Endodermal cell (in vitro differentiated cells): ENCODE results near the gene OS9. TPM values are rescaled to one million over a fixed set of nuclear protein-coding genes. Genes with fewer than 3 reads are reported as not detected.

Source experiments
- DNase-seq: peaks from one replicate; pipeline ENCODE4 v3.0.0-alpha.2; 2017
- H3K27ac ChIP-seq: 2 replicates; pipeline ENCODE4 v1.5.1; 2013; ENCODE audit warnings: mild to moderate bottlenecking, low read depth, low read length, moderate library complexity
- H3K27me3 ChIP-seq: 2 replicates; pipeline ENCODE4 v1.6.1; 2013; ENCODE audit warnings: mild to moderate bottlenecking, low read length, moderate library complexity; ENCODE audit not compliant: insufficient read depth, control insufficient read depth, poor library complexity, severe bottlenecking
- H3K36me3 ChIP-seq: 2 replicates; pipeline ENCODE4 v1.7.0; 2013; ENCODE audit warnings: mild to moderate bottlenecking, low read length, moderate library complexity; ENCODE audit not compliant: control insufficient read depth, insufficient read depth
- H3K4me1 ChIP-seq: one replicate; pipeline ENCODE4 v1.7.0; 2013; ENCODE audit warnings: low read length; ENCODE audit not compliant: control insufficient read depth, insufficient read depth
- H3K4me3 ChIP-seq: 2 replicates; pipeline ENCODE4 v1.5.1; 2013; ENCODE audit warnings: mild to moderate bottlenecking, low read length, moderate library complexity
- H3K9ac ChIP-seq: 2 replicates; pipeline ENCODE4 v1.6.1; 2013; ENCODE audit warnings: mild to moderate bottlenecking, low read length, moderate library complexity; ENCODE audit not compliant: poor library complexity, severe bottlenecking; ENCODE audit errors: extremely low read depth
- H3K9me3 ChIP-seq: 2 replicates; pipeline ENCODE4 v1.6.1; 2013; ENCODE audit warnings: mild to moderate bottlenecking, low read length, moderate library complexity; ENCODE audit not compliant: control insufficient read depth
- H3K27ac Mint-ChIP-seq: 2 replicates; pipeline ENCODE4 v1.8.0; 2020; ENCODE audit warnings: mixed read lengths
- H3K27me3 Mint-ChIP-seq: 2 replicates; pipeline ENCODE4 v1.8.0; 2021; ENCODE audit warnings: mild to moderate bottlenecking, mixed read lengths; ENCODE audit not compliant: insufficient read depth
- H3K36me3 Mint-ChIP-seq: 2 replicates; pipeline ENCODE4 v1.8.0; 2020; ENCODE audit warnings: low read depth, mixed read lengths
- H3K4me1 Mint-ChIP-seq: 2 replicates; pipeline ENCODE4 v1.8.0; 2020; ENCODE audit warnings: mixed read lengths
- H3K4me3 Mint-ChIP-seq: 2 replicates; pipeline ENCODE4 v1.8.0; 2020; ENCODE audit warnings: mild to moderate bottlenecking, moderate library complexity, mixed read lengths
- H3K9me3 Mint-ChIP-seq: 2 replicates; pipeline ENCODE4 v1.8.0; 2020; ENCODE audit warnings: mild to moderate bottlenecking, mixed read lengths
- CTCF ChIP-seq: fragments of 200-600 bp; sonication (generic); conservative IDR thresholded peaks from 2 replicates; pipeline ENCODE4 v1.5.0; 2021; ENCODE audit warnings: antibody characterized with exemption, mild to moderate bottlenecking
- WGBS, 2 experiments: methylation state at CpG; one replicate each; pipeline versions ENCODE4 v1.1.5 to v1.1.7; 2013; ENCODE audit warnings: missing lambda C conversion rate in 2 of 2, mixed read lengths in 1 of 2; ENCODE audit not compliant: insufficient coverage in 1 of 2, insufficient read length in 1 of 2; 5-methylcytosine and 5-hydroxymethylcytosine counted together
- total RNA-seq, 2 donors: library from RNA; stranded (reverse); fragmentation: NEBNext Ultra II Directional in 1 of 2; extraction: Animal tissue kit (Norgen Biotek cat#: 25700) in 1 of 2; gene quantifications; 2 replicates in 1 of 2; 3 replicates in 1 of 2; pipeline ENCODE4 v1.2.1, GENCODE V29; 2021

The OS9 gene
- total RNA-seq, 2 donors from 2014 or later, result 108 to 142 TPM

GRCh38 chr12:57755194-57755453 is 61.2 kb downstream of the OS9 start:
- WGBS, 2 experiments, result 0% methylated on average over 33 of the region's 34 CpGs; no CpG with 5 or more reads in 1 of the 2 experiments
- Mint-ChIP-seq H3K4me3 (peak overlapping the region; percentile 73), H3K36me3 (peaks cover 28% of the 10 kb centered on the region), H3K9me3 (no peaks in the 10 kb centered on the region), H3K27me3 (peaks cover 54% of the 10 kb centered on the region), H3K4me1 (peaks cover 37% of the 10 kb centered on the region), H3K27ac (no peak overlapping the region)
- no peak overlapping the region for H3K27ac ChIP-seq
- peaks cover 5% of the 10 kb centered on the region for H3K4me1 ChIP-seq
- H3K9ac ChIP-seq, result no peak overlapping the region
- no peaks in the 10 kb centered on the region for H3K9me3 ChIP-seq
- TF ChIP-seq CTCF, result no peak
- peaks cover 43% of the 10 kb centered on the region for H3K27me3 ChIP-seq
- no peak overlapping the region for H3K4me3 ChIP-seq
- H3K36me3 ChIP-seq, result peaks cover 18% of the 10 kb centered on the region
- no peak for DNase-seq

DNA sequence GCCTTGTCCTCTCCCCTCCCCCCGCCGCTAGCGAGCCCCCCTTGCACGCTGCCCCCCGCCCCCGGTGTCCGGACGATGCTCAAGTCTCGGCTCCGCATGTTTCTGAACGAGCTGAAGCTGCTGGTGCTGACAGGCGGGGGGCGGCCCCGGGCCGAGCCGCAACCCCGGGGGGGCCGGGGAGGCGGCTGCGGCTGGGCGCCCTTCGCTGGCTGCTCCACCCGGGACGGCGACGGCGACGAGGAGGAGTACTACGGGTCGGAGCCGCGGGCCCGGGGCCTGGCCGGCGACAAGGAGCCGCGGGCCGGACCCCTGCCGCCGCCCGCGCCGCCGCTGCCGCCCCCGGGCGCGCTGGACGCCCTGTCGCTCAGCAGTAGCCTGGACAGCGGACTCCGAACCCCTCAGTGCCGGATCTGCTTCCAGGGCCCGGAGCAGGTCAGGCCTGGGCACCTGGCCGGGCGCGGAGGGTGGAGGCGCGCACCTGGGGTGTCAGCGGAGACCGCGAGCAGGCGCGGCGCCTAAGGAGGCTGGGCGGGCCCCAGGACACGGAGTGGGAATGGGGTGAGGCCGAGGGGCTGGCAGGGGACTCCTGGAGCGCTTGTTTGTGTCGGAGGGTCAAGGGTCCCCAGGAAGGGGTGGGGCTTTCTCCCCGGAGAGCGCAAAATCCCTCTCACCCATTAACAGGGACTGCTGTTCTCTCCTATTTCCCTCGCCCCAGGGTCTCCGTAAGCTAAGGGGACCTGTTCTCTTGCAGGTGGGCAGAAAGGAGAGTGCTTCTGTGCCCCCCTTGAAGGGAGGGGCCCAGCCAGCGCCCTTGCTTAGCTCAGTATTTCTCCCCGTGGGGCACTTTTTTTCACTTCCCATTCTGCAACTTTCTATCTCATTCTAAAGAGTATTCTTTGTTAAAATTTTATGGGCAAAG is 61.8 kb downstream of the OS9 start:
- no peaks in the 10 kb centered on the region for H3K9me3 Mint-ChIP-seq
- H3K27me3 Mint-ChIP-seq, result peaks cover 59% of the 10 kb centered on the region
- no peaks in the 10 kb centered on the region for H3K9me3 ChIP-seq
- H3K36me3 ChIP-seq, result peaks cover 12% of the 10 kb centered on the region
- 0% methylated on average over 28 to 70 of the region's 76 CpGs for WGBS, 2 experiments
- H3K27me3 ChIP-seq, result peaks cover 46% of the 10 kb centered on the region
- no peak overlapping the region for H3K9ac ChIP-seq
- no peak overlapping the region for H3K27ac ChIP-seq
- H3K4me3 Mint-ChIP-seq, result peak overlapping the region; percentile 73
- H3K36me3 Mint-ChIP-seq, result peaks cover 22% of the 10 kb centered on the region
- H3K4me3 ChIP-seq, result peak overlapping the region; percentile 79
- H3K4me1 Mint-ChIP-seq, result peaks cover 36% of the 10 kb centered on the region
- DNase-seq, result peak; percentile 83
- TF ChIP-seq CTCF, result no peak
- peaks cover 4% of the 10 kb centered on the region for H3K4me1 ChIP-seq
- H3K27ac Mint-ChIP-seq, result no peak overlapping the region

- Mint-ChIP-seq H3K9me3 (no peaks in the 10 kb centered on the region), H3K27me3 (peaks cover 68% of the 10 kb centered on the region), H3K36me3 (peaks cover 13% of the 10 kb centered on the region), H3K27ac (no peak overlapping the region), H3K4me1 (peaks cover 29% of the 10 kb centered on the region), H3K4me3 (peak overlapping the region; percentile 73)
- 13 to 18% methylated on average over 5 to 16 of the region's 22 CpGs for WGBS, 2 experiments
- Histone ChIP-seq H3K36me3 (peaks cover 7% of the 10 kb centered on the region), H3K4me1 (no peaks in the 10 kb centered on the region), H3K4me3 (peak overlapping the region; percentile 79), H3K9ac (no peak overlapping the region), H3K27me3 (peaks cover 56% of the 10 kb centered on the region), H3K27ac (no peak overlapping the region), H3K9me3 (no peaks in the 10 kb centered on the region)
- DNase-seq, result peak; percentile 95
- peak; percentile 92 for TF ChIP-seq CTCF
Measured at GRCh38 chr12:57756406-57757341, 62.7 kb downstream of the OS9 start.
